AG09319 (cell line): ENCODE results near the gene CPA4.

Experiments
- DNase-seq: peaks from one replicate; pipeline ENCODE4 v3.0.0-alpha.2; 2010; ENCODE audit warnings: low read depth; ENCODE audit errors: extremely low read depth
- CTCF ChIP-seq: IDR thresholded peaks from 2 replicates; pipeline ENCODE4 v1.5.1; 2011; ENCODE audit warnings: low read depth, mild to moderate bottlenecking, inconsistent platforms, low read length, moderate library complexity

Gene CPA4

GRCh38 chr7:130346941-130347340, 54.0 kb downstream of the CPA4 start:
- no peak for DNase-seq
- TF ChIP-seq CTCF, result no peak

- TF ChIP-seq CTCF, result no peak
- DNase-seq, result no peak
These were observed 57.2 kb downstream of the CPA4 start for GRCh38 chr7:130349911-130350782.

DNA sequence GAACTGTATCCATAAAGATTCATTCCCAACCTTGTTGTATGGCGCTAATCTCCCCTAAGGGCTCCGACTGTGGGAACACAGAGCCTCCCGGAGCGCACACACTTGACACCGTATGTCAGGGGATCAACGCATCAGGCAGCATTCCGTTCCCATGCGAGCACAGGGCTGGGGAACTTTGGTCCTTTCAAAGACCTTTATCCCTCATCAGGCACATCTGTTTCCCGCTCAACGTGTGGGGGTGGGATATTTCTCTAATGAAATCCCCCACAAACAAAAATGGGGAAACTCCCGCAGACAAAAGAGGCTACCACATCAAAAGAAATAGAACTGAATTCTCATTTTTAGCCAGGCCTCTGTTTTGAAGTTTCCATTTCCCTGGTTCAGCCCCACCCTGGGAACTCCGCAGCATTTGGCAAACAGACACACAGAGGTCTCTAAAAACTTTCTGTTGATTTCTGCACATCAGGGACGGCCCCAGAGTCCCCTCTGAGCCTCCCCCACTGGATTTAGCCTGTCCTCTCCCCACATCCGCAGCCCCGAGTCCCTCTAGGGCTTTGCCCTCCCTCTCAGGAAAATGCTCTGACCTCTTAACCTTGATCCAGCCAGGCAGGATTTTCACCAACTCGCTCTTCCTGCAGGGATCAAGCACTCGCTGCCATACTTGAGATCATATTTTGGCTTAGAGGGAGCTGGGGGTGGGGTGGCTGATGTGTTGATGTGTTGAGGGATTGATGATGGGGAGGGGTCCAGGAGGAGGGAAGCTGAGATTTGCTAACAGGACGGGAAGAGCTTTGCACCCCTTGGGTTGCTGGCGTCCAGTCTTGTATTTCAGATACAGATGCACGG, 58.2 kb downstream of the CPA4 start:
- TF ChIP-seq CTCF, result no peak
- DNase-seq, result no peak

DNA sequence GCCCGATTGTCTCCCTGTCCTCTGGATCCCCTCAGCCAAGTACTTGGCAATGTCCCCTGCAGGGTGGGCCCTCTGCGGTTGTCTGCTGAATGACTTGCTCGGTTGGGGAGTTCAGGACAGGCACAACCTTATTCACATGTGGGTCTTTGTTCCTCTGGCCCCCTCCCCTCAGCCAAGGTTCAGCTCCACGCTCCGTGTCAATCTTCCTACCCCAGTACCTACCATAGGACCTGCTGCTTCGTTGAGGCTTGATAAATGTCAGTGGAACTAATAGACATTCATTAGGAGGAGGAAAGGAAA, 58.8 kb downstream of the CPA4 start:
- no peak for DNase-seq
- TF ChIP-seq CTCF, result no peak

GRCh38 chr7:130352194-130353074, 59.5 kb downstream of the CPA4 start:
- DNase-seq, result no peak
- no peak for TF ChIP-seq CTCF

GRCh38 chr7:130353196-130353595, 60.2 kb downstream of the CPA4 start:
- no peak for DNase-seq
- no peak; the same call in 1 of the 2 replicates for TF ChIP-seq CTCF
